SHP77 (cell line): ENCODE measurements around the gene SHISAL1.
A peak's percentile ranks its signal among the peaks of the same experiment; 100 is the strongest.

Experiments used
- DNase-seq, 2 experiments: peaks; one replicate each; lab custom pipeline; 2025; lab: John Stamatoyannopoulos, UW

The SHISAL1 gene

GRCh38 chr22:44278243-44279068 is 34.3 kb downstream of the SHISAL1 start:
- no peak for DNase-seq

- no peak for DNase-seq
Measured at GRCh38 chr22:44277386-44278135, 35.2 kb downstream of the SHISAL1 start.

GRCh38 chr22:44276706-44277356 is 35.9 kb downstream of the SHISAL1 start:
- DNase-seq = no peak

- no peak for DNase-seq
Measured at GRCh38 chr22:44276041-44276440, 36.7 kb downstream of the SHISAL1 start.

GRCh38 chr22:44275631-44275995 is 37.1 kb downstream of the SHISAL1 start:
- no peak for DNase-seq

- no peak for DNase-seq
Measured at GRCh38 chr22:44274918-44275630, 37.7 kb downstream of the SHISAL1 start.

GRCh38 chr22:44273175-44273574 is 39.6 kb downstream of the SHISAL1 start:
- no peak for DNase-seq

GRCh38 chr22:44272401-44272771 is 40.4 kb downstream of the SHISAL1 start:
- DNase-seq = no peak

- no peak for DNase-seq
Measured at GRCh38 chr22:44271732-44272400, 40.9 kb downstream of the SHISAL1 start.

GRCh38 chr22:44271010-44271500 is 41.7 kb downstream of the SHISAL1 start:
- DNase-seq = no peak

GRCh38 chr22:44270556-44270880 is 42.2 kb downstream of the SHISAL1 start:
- no peak for DNase-seq

- DNase-seq = no peak
Measured at GRCh38 chr22:44269757-44270555, 42.8 kb downstream of the SHISAL1 start.

GRCh38 chr22:44269117-44269498 is 43.6 kb downstream of the SHISAL1 start:
- DNase-seq = no peak

- DNase-seq = no peak
Measured at GRCh38 chr22:44268431-44269116, 44.2 kb downstream of the SHISAL1 start.

- DNase-seq = no peak
Measured at GRCh38 chr22:44267856-44268255, 44.9 kb downstream of the SHISAL1 start.

- no peak for DNase-seq
Measured at GRCh38 chr22:44266796-44267760, 45.7 kb downstream of the SHISAL1 start.

- no peak for DNase-seq
Measured at GRCh38 chr22:44263547-44263946, 49.2 kb downstream of the SHISAL1 start.

GRCh38 chr22:44261861-44262595 is 50.7 kb downstream of the SHISAL1 start:
- DNase-seq = peak in 1 of 2 experiments; percentile 42
